Lung (tissue), 12 donors: ENCODE data around the gene DNASE1L3. TPM values are rescaled to one million over a fixed set of nuclear protein-coding genes. Genes with fewer than 3 reads are reported as not detected.

ENCODE experiments used
- ATAC-seq: fragments of 200-7000 bp; cut with Tn5 transposase; one replicate; pipeline ENCODE4 v1.9.1; 2020; ENCODE audit warnings: moderate number of reproducible peaks; ENCODE audit not compliant: insufficient read depth, low FRiP score
- DNase-seq, 3 donors: peaks; one replicate each; pipeline ENCODE4 v3.0.0-alpha.2; 2013 to 2017
- H3K27ac ChIP-seq, 2 donors: one replicate each; pipeline ENCODE4 v1.5.1; 2013; ENCODE audit warnings: mild to moderate bottlenecking in 2 of 2, moderate library complexity in 2 of 2, control low read depth in 1 of 2, inconsistent platforms in 1 of 2, low read depth in 1 of 2, low read length in 1 of 2
- H3K27me3 ChIP-seq, 3 donors: one replicate each; pipeline ENCODE4 v1.5.1; 2013; ENCODE audit warnings: low read length in 2 of 3; ENCODE audit not compliant: control insufficient read depth in 3 of 3, insufficient read depth in 3 of 3
- H3K36me3 ChIP-seq, 4 donors: one replicate each; pipeline ENCODE4 v1.5.1; 2013; ENCODE audit warnings: low read length in 4 of 4, mild to moderate bottlenecking in 1 of 4, moderate library complexity in 1 of 4; ENCODE audit not compliant: control insufficient read depth in 4 of 4, insufficient read depth in 4 of 4
- H3K4me1 ChIP-seq, 5 donors: one replicate each; pipeline ENCODE4 v1.5.1; 2013; ENCODE audit warnings: low read length in 5 of 5, mild to moderate bottlenecking in 2 of 5, moderate library complexity in 1 of 5; ENCODE audit not compliant: control insufficient read depth in 5 of 5, insufficient read depth in 5 of 5
- H3K4me3 ChIP-seq: one replicate; pipeline ENCODE4 v1.5.1; 2013; ENCODE audit warnings: mild to moderate bottlenecking, control low read depth, moderate library complexity
- H3K9ac ChIP-seq, 2 donors: one replicate each; pipeline ENCODE4 v1.5.1; 2013; ENCODE audit warnings: low read length in 2 of 2, control low read depth in 1 of 2; ENCODE audit not compliant: insufficient read depth in 1 of 2
- H3K9me3 ChIP-seq, 4 donors: one replicate each; pipeline ENCODE4 v1.5.1; 2013; ENCODE audit warnings: low read length in 3 of 4, mild to moderate bottlenecking in 1 of 4, moderate library complexity in 1 of 4; ENCODE audit not compliant: control insufficient read depth in 4 of 4, insufficient read depth in 3 of 4
- WGBS, 2 donors: extraction: QIAGEN DNeasy Blood & Tissue Kit; methylation state at CpG; one replicate each; pipeline ENCODE4 v1.1.7; 2013; 5-methylcytosine and 5-hydroxymethylcytosine counted together
- polyA plus RNA-seq, 2 donors: library from polyadenylated mRNA; stranded (reverse); fragments of 200-250 nt; gene quantifications; one replicate each; pipeline ENCODE4 v1.2.1, GENCODE V29; 2013
- total RNA-seq, 2 donors: library from RNA; depleted of rRNA in 1 of 2; stranded (reverse); fragments of >200 nt in 1 of 2; gene quantifications; one replicate each; pipeline ENCODE4 v1.2.1, GENCODE V29; 2014 to 2021
- TF ChIP-seq, protein P1 (sequence below): IDR thresholded peaks from 2 replicates; pipeline ENCODE4 v1.5.1; 2012; ENCODE audit warnings: mild to moderate bottlenecking; ENCODE audit errors: control extremely low read depth, extremely low read depth
- donor health status: control.
- donor health status: control.
- donor health status: Bipolar disorder and iron deficiency.
- donor health status: healthy.
- donor health status: DM: yes; HTN: yes; CAD: no.

The DNASE1L3 gene
- total and polyA plus RNA-seq, 4 donors = 1.2 to 10.7 (median 2.4) TPM

DNA sequence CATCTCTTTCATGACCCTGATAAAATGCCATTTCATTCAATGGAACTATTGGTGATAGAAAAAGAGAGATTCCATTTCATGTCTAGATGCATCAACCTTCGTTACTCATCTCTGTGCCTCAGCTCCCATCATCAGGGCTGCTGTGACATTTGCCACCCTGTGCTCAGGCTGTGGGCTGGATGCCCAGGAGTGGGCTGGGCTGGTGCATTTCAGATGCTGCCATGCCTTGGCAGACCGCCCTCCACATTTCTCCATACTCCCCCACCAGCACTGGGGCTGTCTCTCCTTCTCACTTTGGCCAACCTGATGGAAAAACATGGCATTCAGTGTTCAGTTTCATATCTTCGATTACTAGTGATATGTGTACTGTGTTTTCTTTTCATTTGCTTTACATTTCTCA lies 59.1 kb downstream of the DNASE1L3 start:
- peaks cover 11 to 61% (median 16%) of the 10 kb centered on the region in 4 donors for H3K36me3 ChIP-seq
- 94% methylated on average over 3 of the region's 3 CpGs for WGBS, 2 donors

GRCh38 chr3:58150810-58151199 lies 60.0 kb downstream of the DNASE1L3 start:
- H3K27ac ChIP-seq = no peak overlapping the region
- ATAC-seq (no peak), DNase-seq (no peak)
- 93% methylated on average over 13 of the region's 13 CpGs for WGBS, 2 donors
- no peak overlapping the region for H3K9ac ChIP-seq
- H3K4me3 ChIP-seq = no peak overlapping the region
- H3K4me1 ChIP-seq = no peaks in the 10 kb centered on the region
- H3K36me3 ChIP-seq = peaks cover 11 to 62% (median 21%) of the 10 kb centered on the region in 4 donors
- TF ChIP-seq, protein P1, sequence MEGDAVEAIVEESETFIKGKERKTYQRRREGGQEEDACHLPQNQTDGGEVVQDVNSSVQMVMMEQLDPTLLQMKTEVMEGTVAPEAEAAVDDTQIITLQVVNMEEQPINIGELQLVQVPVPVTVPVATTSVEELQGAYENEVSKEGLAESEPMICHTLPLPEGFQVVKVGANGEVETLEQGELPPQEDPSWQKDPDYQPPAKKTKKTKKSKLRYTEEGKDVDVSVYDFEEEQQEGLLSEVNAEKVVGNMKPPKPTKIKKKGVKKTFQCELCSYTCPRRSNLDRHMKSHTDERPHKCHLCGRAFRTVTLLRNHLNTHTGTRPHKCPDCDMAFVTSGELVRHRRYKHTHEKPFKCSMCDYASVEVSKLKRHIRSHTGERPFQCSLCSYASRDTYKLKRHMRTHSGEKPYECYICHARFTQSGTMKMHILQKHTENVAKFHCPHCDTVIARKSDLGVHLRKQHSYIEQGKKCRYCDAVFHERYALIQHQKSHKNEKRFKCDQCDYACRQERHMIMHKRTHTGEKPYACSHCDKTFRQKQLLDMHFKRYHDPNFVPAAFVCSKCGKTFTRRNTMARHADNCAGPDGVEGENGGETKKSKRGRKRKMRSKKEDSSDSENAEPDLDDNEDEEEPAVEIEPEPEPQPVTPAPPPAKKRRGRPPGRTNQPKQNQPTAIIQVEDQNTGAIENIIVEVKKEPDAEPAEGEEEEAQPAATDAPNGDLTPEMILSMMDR = no peak
- H3K27me3 ChIP-seq = no peaks in the 10 kb centered on the region
- H3K9me3 ChIP-seq = no peaks in the 10 kb centered on the region

More for the DNA sequence above, 59.1 kb downstream of the DNASE1L3 start:
- Histone ChIP-seq H3K4me1 (peaks cover 0 to 4% (median 0%) of the 10 kb centered on the region in 5 donors), H3K27ac (no peak overlapping the region), H3K9ac (no peak overlapping the region), H3K9me3 (no peaks in the 10 kb centered on the region), H3K4me3 (no peak overlapping the region), H3K27me3 (no peaks in the 10 kb centered on the region)
- ATAC-seq (no peak), DNase-seq (no peak)
- TF ChIP-seq, protein P1 = no peak

- H3K9me3 ChIP-seq = no peaks in the 10 kb centered on the region
- no peak for ATAC-seq
- no peak for DNase-seq
- TF ChIP-seq, protein P1 = no peak
- H3K36me3 ChIP-seq = peaks cover 11 to 62% (median 21%) of the 10 kb centered on the region in 4 donors
- WGBS, 2 donors = 93 to 94% methylated on average over 14 of the region's 14 CpGs
- H3K9ac ChIP-seq = no peak overlapping the region
- H3K27ac ChIP-seq = no peak overlapping the region
- no peaks in the 10 kb centered on the region for H3K27me3 ChIP-seq
- no peak overlapping the region for H3K4me3 ChIP-seq
- no peaks in the 10 kb centered on the region for H3K4me1 ChIP-seq
Measured at GRCh38 chr3:58150130-58150809, 60.5 kb downstream of the DNASE1L3 start.

DNA sequence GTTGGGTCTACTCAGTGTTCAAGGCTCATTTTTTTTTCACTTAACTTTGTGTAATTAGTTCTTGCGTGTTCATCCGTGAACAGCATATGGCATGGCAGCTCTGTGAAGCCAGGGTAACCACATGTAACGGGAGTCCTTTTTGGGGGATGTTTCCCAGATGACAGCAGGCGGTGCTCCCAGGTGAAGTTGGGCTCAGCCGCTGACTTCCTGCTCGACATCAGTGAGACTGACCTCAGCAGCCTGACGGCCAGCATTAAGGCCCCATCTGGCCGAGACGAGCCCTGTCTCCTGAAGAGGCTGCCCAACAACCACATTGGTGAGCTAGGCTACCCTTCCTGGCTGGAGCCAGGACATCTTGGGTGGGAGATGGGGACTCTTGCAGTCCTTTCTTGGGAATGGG lies 62.7 kb downstream of the DNASE1L3 start:
- WGBS, 2 donors = 98 to 100% methylated on average over 9 of the region's 9 CpGs

More for the DNA sequence above, 62.7 kb downstream of the DNASE1L3 start:
- Histone ChIP-seq H3K4me3 (no peak overlapping the region), H3K9me3 (no peaks in the 10 kb centered on the region), H3K27ac (no peak overlapping the region), H3K4me1 (peaks cover 0 to 10% (median 0%) of the 10 kb centered on the region in 5 donors), H3K36me3 (peaks cover 13 to 61% (median 19%) of the 10 kb centered on the region in 4 donors), H3K9ac (no peak overlapping the region), H3K27me3 (no peaks in the 10 kb centered on the region)
- ATAC-seq = no peak
- TF ChIP-seq, protein P1 = no peak
- no peak for DNase-seq
